GM12878 (cell line): ENCODE measurements around the gene ANO6. TPM values are rescaled to one million over a fixed set of nuclear protein-coding genes. Genes with fewer than 3 reads are reported as not detected.

Experiments
- ATAC-seq: fragments of 200-7000 bp; cut with Tn5 transposase; 3 replicates; pipeline ENCODE4 v1.9.1; 2020; ENCODE audit warnings: mild to moderate bottlenecking, moderate library complexity
- BruUV-seq: library from RNA; stranded (reverse); fragments of 400-500 nt; replicated peaks from 2 replicates; lab custom pipeline; 2021; lab: Mats Ljungman, UMichigan
- CTCF ChIA-PET: fragments of 300-600 bp; sonication (Branson Sonifier 250); formaldehyde crosslinking; extraction: SDS; loops from one replicate; lab custom pipeline; 2021; ENCODE audit warnings: inconsistent platforms; lab: Yijun Ruan, JAX
- POLR2A ChIA-PET: fragments of 350-600 bp; formaldehyde crosslinking; extraction: SDS; loops from one replicate; lab custom pipeline; 2021; ENCODE audit warnings: inconsistent platforms; lab: Charles Lee
- RAD21 ChIA-PET: fragments of 300-600 bp; sonication (Branson Sonifier 250); formaldehyde crosslinking; loops from one replicate; lab custom pipeline; 2023; ENCODE audit warnings: antibody characterized with exemption; ENCODE audit not compliant: unreplicated experiment; lab: Charles Lee
- SMC1A ChIA-PET: fragments of 300-600 bp; sonication (Branson Sonifier 250); formaldehyde crosslinking; loops from one replicate; lab custom pipeline; 2023; ENCODE audit not compliant: unreplicated experiment, uncharacterized antibody; lab: Charles Lee
- DNase-seq: peaks from one replicate; pipeline ENCODE4 v3.0.0-alpha.2; 2011; ENCODE audit warnings: low read depth, low spot score
- FAIRE-seq: peaks from 3 replicates; lab custom pipeline; 2011; peaks lifted over from hg19 to GRCh38; lab: Jason Lieb, UNC
- H2AFZ ChIP-seq: 2 replicates; pipeline ENCODE4 v1.6.0; 2011; ENCODE audit warnings: low read depth, low read length, control low read depth; ENCODE audit not compliant: control insufficient read depth
- H3K27ac ChIP-seq: 2 replicates; pipeline ENCODE4 v1.5.1; 2011; ENCODE audit warnings: control low read depth; ENCODE audit not compliant: control insufficient read depth, insufficient read depth
- H3K27me3 ChIP-seq, 2 experiments: replicated peaks in 1 of 2; 2 replicates each; pipeline versions ENCODE4 v1.6.0 to v1.6.1; 2011; ENCODE audit warnings: low read length in 1 of 2; ENCODE audit not compliant: control insufficient read depth in 2 of 2, insufficient read depth in 2 of 2
- H3K36me3 ChIP-seq, 2 experiments: 2 replicates each; pipeline ENCODE4 v1.5.1; 2011; ENCODE audit warnings: low read length in 1 of 2; ENCODE audit not compliant: control insufficient read depth in 2 of 2, insufficient read depth in 2 of 2
- H3K4me1 ChIP-seq: 2 replicates; pipeline ENCODE4 v1.6.1; 2011; ENCODE audit warnings: mild to moderate bottlenecking, low read length, moderate library complexity, mixed read lengths; ENCODE audit not compliant: control insufficient read depth, insufficient read depth
- H3K4me2 ChIP-seq: 2 replicates; pipeline ENCODE4 v1.6.0; 2011; ENCODE audit warnings: control low read depth; ENCODE audit not compliant: control insufficient read depth, insufficient read depth
- H3K4me3 ChIP-seq: fragments of 200-600 bp; sonication (generic); 2 replicates; pipeline ENCODE4 v1.5.1; 2016
- H3K79me2 ChIP-seq: 2 replicates; pipeline ENCODE4 v1.6.0; 2011; ENCODE audit warnings: low read length; ENCODE audit not compliant: control insufficient read depth, insufficient read depth
- H3K9ac ChIP-seq: 2 replicates; pipeline ENCODE4 v1.8.0; 2011; ENCODE audit warnings: low read length, control low read depth, mixed read lengths; ENCODE audit not compliant: control insufficient read depth, insufficient read depth
- H3K9me3 ChIP-seq: replicated peaks from 3 replicates; pipeline ENCODE4 v1.5.1; 2011; ENCODE audit warnings: mild to moderate bottlenecking, low read length; ENCODE audit not compliant: control insufficient read depth, insufficient read depth
- H4K20me1 ChIP-seq: 2 replicates; pipeline ENCODE4 v1.6.0; 2011; ENCODE audit not compliant: control insufficient read depth, insufficient read depth
- ATF7 ChIP-seq: fragments of 450-650 bp; IDR thresholded peaks from 2 replicates; pipeline ENCODE4 v1.6.1; 2016; ENCODE audit warnings: low read depth, mild to moderate bottlenecking
- BCL11A ChIP-seq: IDR thresholded peaks from 2 replicates; pipeline ENCODE4 v1.6.1; 2011; ENCODE audit warnings: low read depth, low read length
- BRCA1 ChIP-seq: IDR thresholded peaks from 2 replicates; pipeline ENCODE4 v1.6.1; 2011; ENCODE audit warnings: low read depth, low read length, improper control_type of control experiment
- ESRRA ChIP-seq: IDR thresholded peaks from 2 replicates; pipeline ENCODE4 v1.6.1; 2012; ENCODE audit warnings: mild to moderate bottlenecking, low read length, improper control_type of control experiment
- FOS ChIP-seq: IDR thresholded peaks from 3 replicates; pipeline ENCODE4 v1.6.1; 2011; ENCODE audit warnings: borderline replicate concordance; ENCODE audit not compliant: insufficient read length; ENCODE audit errors: extremely low read depth
- KAT2A ChIP-seq: conservative IDR thresholded peaks from 2 replicates; pipeline ENCODE4 v1.6.1; 2011; ENCODE audit warnings: low read depth, low read length; ENCODE audit not compliant: control insufficient read depth
- MEF2B ChIP-seq: fragments of 450-650 bp; IDR thresholded peaks from 2 replicates; pipeline ENCODE4 v1.6.1; 2018; ENCODE audit warnings: mild to moderate bottlenecking, moderate library complexity; ENCODE audit not compliant: partially characterized antibody, poor library complexity, severe bottlenecking
- PAX5 ChIP-seq: IDR thresholded peaks from 2 replicates; pipeline ENCODE4 v1.6.1; 2011; ENCODE audit warnings: low read depth, low read length, borderline replicate concordance
- PML ChIP-seq: IDR thresholded peaks from 2 replicates; pipeline ENCODE4 v1.6.1; 2012; ENCODE audit warnings: low read length, inconsistent platforms
- RCOR1 ChIP-seq: conservative IDR thresholded peaks from 2 replicates; pipeline ENCODE4 v1.6.1; 2012; ENCODE audit warnings: low read depth, low read length, improper control_type of control experiment
- SP1 ChIP-seq: IDR thresholded peaks from one replicate; pipeline ENCODE4 v1.6.1; 2011; ENCODE audit warnings: low read depth, low read length
- SREBF2 ChIP-seq: IDR thresholded peaks from 2 replicates; pipeline ENCODE4 v1.6.1; 2012; ENCODE audit warnings: mild to moderate bottlenecking, low read length
- SRF ChIP-seq, 2 experiments: IDR thresholded peaks; 2 replicates each; pipeline ENCODE4 v1.6.1; 2011; ENCODE audit warnings: low read depth in 2 of 2, low read length in 2 of 2, mild to moderate bottlenecking in 1 of 2, moderate library complexity in 1 of 2
- TCF7 ChIP-seq: IDR thresholded peaks from 2 replicates; pipeline ENCODE4 v1.6.1; 2014; ENCODE audit warnings: antibody characterized with exemption, borderline replicate concordance
- ZSCAN29 ChIP-seq: fragments of 450-650 bp; IDR thresholded peaks from 2 replicates; pipeline ENCODE4 v1.6.1; 2017; ENCODE audit warnings: mild to moderate bottlenecking, moderate library complexity
- WGBS: methylation state at CpG from one replicate; pipeline ENCODE4 v1.1.6; 2016; ENCODE audit warnings: low lambda C conversion rate; ENCODE audit not compliant: insufficient replicate concordance, insufficient coverage; ENCODE audit errors: missing lambda C conversion rate; 5-methylcytosine and 5-hydroxymethylcytosine counted together
- in situ Hi-C: fragments of 300-500 bp; cut with MboI; formaldehyde crosslinking; loops from 9 replicates; pipeline ENCODE4 v1.14.3; 2018; ENCODE audit warnings: mixed read lengths
- intact Hi-C: fragments of 100-400 bp; cut with micrococcal nuclease; formaldehyde crosslinking; loops from one replicate; pipeline ENCODE4 v1.14.2; 2022; ENCODE audit not compliant: unreplicated experiment
- polyA plus RNA-seq, 11 experiments: library from polyadenylated mRNA; depleted of rRNA in 4 of 11; unstranded in 6 of 11; stranded (reverse) in 5 of 11; fragments of >200 nt; fragmentation: Nextera tagmentation in 4 of 11; fragmentation: Illumina TruSeq in 1 of 11; extraction: Ambion mirVana in 4 of 11; extraction: Trizol in 1 of 11; gene quantifications; 1 replicate in 1 of 11; 2 replicates in 10 of 11; pipeline versions ENCODE4 v1.2.1 to v1.2.3, GENCODE V29; 2011 to 2016; ENCODE audit warnings: inconsistent platforms in 2 of 11, missing spikeins in 2 of 11, low read depth in 1 of 11
- total RNA-seq, 4 experiments: library from RNA; depleted of rRNA in 3 of 4; stranded (reverse); fragments of >200 nt in 3 of 4; fragmentation: Illumina TruSeq in 1 of 4; extraction: Trizol in 1 of 4; gene quantifications; 2 replicates each; pipeline versions ENCODE4 v1.2.1 to v1.2.3, GENCODE V29; 2013 to 2021
- TF ChIP-seq, protein P1 (sequence below): IDR thresholded peaks from 2 replicates; pipeline ENCODE4 v1.6.1; 2011; ENCODE audit warnings: borderline replicate concordance, low read depth, mild to moderate bottlenecking, moderate library complexity, low read length; ENCODE audit not compliant: insufficient read depth, poor library complexity, severe bottlenecking
- TF ChIP-seq, protein P2 (sequence below): IDR thresholded peaks from 2 replicates; pipeline ENCODE4 v1.6.1; 2012; ENCODE audit warnings: low read depth, low read length, improper control_type of control experiment

Gene ANO6
- total and polyA plus RNA-seq, 10 of the 15 experiments (the other 5 are each of a cell fraction or from before 2014, with no cell fraction given) = 4.6 to 30.3 (median 26.0) TPM

DNA sequence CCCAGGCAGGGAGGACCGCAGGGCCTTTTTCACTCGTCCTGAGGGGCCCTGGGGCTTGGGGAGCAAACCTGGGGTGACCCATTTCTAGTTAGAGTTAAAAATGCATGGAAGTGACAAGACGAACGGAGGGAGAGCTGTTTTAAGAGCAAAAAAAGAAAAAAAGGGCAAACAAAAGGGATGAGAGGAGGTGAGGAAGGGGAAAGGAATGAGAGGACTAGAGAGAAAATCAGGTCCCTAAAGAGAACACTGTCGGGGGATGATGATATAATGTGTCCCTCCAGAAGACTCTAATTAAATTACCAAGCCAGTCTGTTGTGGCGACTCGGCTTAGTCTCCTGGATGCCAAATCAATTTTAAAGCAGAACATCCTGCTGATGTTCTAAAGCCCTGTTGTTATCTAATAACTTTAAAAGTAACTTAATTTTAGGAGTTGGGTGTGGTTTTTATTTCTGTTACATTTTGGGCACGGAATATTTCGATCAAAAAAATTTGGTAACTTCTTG, 1.1 kb downstream of the ANO6 start (continued):
- TF ChIP-seq, protein P1, sequence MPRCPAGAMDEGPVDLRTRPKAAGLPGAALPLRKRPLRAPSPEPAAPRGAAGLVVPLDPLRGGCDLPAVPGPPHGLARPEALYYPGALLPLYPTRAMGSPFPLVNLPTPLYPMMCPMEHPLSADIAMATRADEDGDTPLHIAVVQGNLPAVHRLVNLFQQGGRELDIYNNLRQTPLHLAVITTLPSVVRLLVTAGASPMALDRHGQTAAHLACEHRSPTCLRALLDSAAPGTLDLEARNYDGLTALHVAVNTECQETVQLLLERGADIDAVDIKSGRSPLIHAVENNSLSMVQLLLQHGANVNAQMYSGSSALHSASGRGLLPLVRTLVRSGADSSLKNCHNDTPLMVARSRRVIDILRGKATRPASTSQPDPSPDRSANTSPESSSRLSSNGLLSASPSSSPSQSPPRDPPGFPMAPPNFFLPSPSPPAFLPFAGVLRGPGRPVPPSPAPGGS = no peak
- TF ChIP-seq, all 136 proteins: peak for 5

DNA sequence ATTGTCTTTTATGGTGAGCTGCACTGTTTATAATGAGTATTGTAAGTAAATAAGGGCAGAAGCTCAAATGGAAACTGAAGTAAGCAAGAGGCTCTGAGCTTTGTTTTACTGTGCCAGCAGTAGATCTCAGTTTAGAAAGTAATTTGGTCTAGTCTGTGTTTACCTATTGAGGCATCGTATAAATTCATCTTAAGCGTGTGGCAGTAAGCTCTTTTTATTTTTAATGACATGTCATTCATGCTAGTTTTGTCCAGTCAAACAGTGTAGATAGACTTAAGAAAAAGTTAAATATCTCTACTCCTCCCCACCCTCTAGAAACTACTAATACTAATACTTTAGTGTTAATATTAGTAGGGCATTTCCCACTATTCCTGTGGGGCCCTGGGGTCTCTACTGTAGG, 2.0 kb downstream of the ANO6 start:
- DNase-seq (no peak), ATAC-seq (no peak)
- Histone ChIP-seq H3K79me2 (peaks cover 69% of the 10 kb centered on the region), H3K9ac (peak overlapping the region; percentile 95), H3K4me1 (peaks cover 7% of the 10 kb centered on the region), H3K4me2 (peak overlapping the region; percentile 84), H3K36me3 (no peaks in the 10 kb centered on the region), H3K4me3 (peak overlapping the region; percentile 99), H3K27me3 (no peaks in the 10 kb centered on the region), H4K20me1 (no peaks in the 10 kb centered on the region), H3K27ac (peak overlapping the region; percentile 94)
- ChIA-PET RAD21 (interaction anchor here (0.6 to 1.4 kb wide), 6 partner anchors 14 to 511 kb away, joined by 3 to 7 read pairs (median 4); no protein-coding TSS in a partner anchor), POLR2A (interaction anchor here (1.3 kb wide), 1 partner anchor 27 kb away, joined by 3 read pairs; no protein-coding TSS in a partner anchor)
- WGBS = 97% methylated on average over 2 of the region's 2 CpGs
- in situ Hi-C loops = no loop called here
- TF ChIP-seq PAX5 = no peak
- TF ChIP-seq RCOR1 = no peak
- no peak for TF ChIP-seq KAT2A
- no peak for TF ChIP-seq PML
- TF ChIP-seq BCL11A = no peak
- no peak for TF ChIP-seq SP1
- no peak for TF ChIP-seq ZSCAN29
- no peak for TF ChIP-seq FOS
- TF ChIP-seq ATF7 = no peak
- TF ChIP-seq ESRRA = no peak
- no peak for TF ChIP-seq SRF (IDR thresholded peaks at IDR 0.05; ENCODE audit: low read depth in 2 of 2, low read length in 2 of 2)
- no peak for TF ChIP-seq SREBF2
- TF ChIP-seq, protein P2, sequence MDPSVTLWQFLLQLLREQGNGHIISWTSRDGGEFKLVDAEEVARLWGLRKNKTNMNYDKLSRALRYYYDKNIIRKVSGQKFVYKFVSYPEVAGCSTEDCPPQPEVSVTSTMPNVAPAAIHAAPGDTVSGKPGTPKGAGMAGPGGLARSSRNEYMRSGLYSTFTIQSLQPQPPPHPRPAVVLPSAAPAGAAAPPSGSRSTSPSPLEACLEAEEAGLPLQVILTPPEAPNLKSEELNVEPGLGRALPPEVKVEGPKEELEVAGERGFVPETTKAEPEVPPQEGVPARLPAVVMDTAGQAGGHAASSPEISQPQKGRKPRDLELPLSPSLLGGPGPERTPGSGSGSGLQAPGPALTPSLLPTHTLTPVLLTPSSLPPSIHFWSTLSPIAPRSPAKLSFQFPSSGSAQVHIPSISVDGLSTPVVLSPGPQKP = no peak
- TF ChIP-seq MEF2B = no peak
- no peak for TF ChIP-seq BRCA1
- TF ChIP-seq TCF7 = no peak
- TF ChIP-seq, all 136 proteins: peak for 0
- ChIA-PET SMC1A (interaction anchor here (0.8 to 1.9 kb wide), 7 partner anchors 14 to 525 kb away, joined by 3 to 13 read pairs (median 5); no protein-coding TSS in a partner anchor), CTCF (interaction anchor here (0.7 to 1.6 kb wide), 4 partner anchors 27 to 1042 kb away, joined by 3 to 5 read pairs (median 4); no protein-coding TSS in a partner anchor)
- Histone ChIP-seq H2AFZ (no peak overlapping the region), H3K9me3 (no peaks in the 10 kb centered on the region)
- no TSS peak for BruUV-seq
- no peak for FAIRE-seq
- intact Hi-C loops = loop anchor here (2.0 to 10.0 kb wide), 3 partner anchors 47 to 1157 kb away; partner anchors contain the start of genes ARID2 and SLC38A2
